Measurements from ENCODE around the gene AKT1.

GRCh38 chr14:104791425-104791824 is 4.1 kb downstream of the AKT1 start:
- TF ChIP-seq CTCF (IDR thresholded peaks at IDR 0.05; ENCODE audit: low read depth, low read length) (no peak), EZH2phosphoT487 (IDR thresholded peaks at IDR 0.05; ENCODE audit: low read depth) (no peak)

Data from OCI-LY3 (cell line).